CD4-positive, alpha-beta T cell (primary cell): ENCODE measurements around the gene RARS2. TPM values are rescaled to one million over a fixed set of nuclear protein-coding genes. Genes with fewer than 3 reads are reported as not detected.
A peak's percentile ranks its signal among the peaks of the same experiment; 100 is the strongest.

Experiments
- ATAC-seq: fragments of 200-7000 bp; cut with Tn5 transposase; one replicate; pipeline ENCODE4 v1.10.0; 2022; ENCODE audit warnings: mild to moderate bottlenecking; ENCODE audit not compliant: poor library complexity
- CTCF ChIA-PET: fragments of 350-600 bp; sonication (Branson Sonifier 250); formaldehyde crosslinking; loops from one replicate; lab custom pipeline; 2021; ENCODE audit warnings: antibody characterized with exemption, inconsistent platforms; lab: Charles Lee
- POLR2A ChIA-PET: fragments of 350-600 bp; sonication (Branson Sonifier 250); formaldehyde crosslinking; loops from one replicate; lab custom pipeline; 2021; ENCODE audit warnings: antibody characterized with exemption, inconsistent platforms; lab: Charles Lee
- DNase-seq, 14 experiments: peaks; one replicate each; pipeline ENCODE4 v3.0.0-alpha.2; 2013 to 2020; ENCODE audit warnings: mixed read lengths in 2 of 14
- H3K27ac ChIP-seq, 2 donors: one replicate each; pipeline versions ENCODE4 v1.5.1 to v1.7.0; 2013; ENCODE audit warnings: low read length in 2 of 2, low read depth in 1 of 2, mild to moderate bottlenecking in 1 of 2
- H3K27me3 ChIP-seq, 2 experiments: 1 replicate in 1 of 2; 2 replicates in 1 of 2; pipeline versions ENCODE4 v1.6.1 to v1.7.0; 2013; ENCODE audit warnings: low read length in 2 of 2, control low read depth in 1 of 2, mild to moderate bottlenecking in 1 of 2, moderate library complexity in 1 of 2; ENCODE audit not compliant: insufficient read depth in 2 of 2, control insufficient read depth in 1 of 2
- H3K36me3 ChIP-seq: one replicate; pipeline ENCODE4 v1.6.1; 2013; ENCODE audit warnings: low read length, control low read depth; ENCODE audit not compliant: insufficient read depth
- H3K4me1 ChIP-seq: one replicate; pipeline ENCODE4 v1.6.1; 2013; ENCODE audit warnings: low read length, control low read depth; ENCODE audit not compliant: insufficient read depth
- H3K4me3 ChIP-seq: one replicate; pipeline ENCODE4 v1.5.1; 2013; ENCODE audit warnings: mild to moderate bottlenecking, low read length, moderate library complexity
- H3K9me3 ChIP-seq, 2 experiments: 1 replicate in 1 of 2; 2 replicates in 1 of 2; pipeline versions ENCODE4 v1.6.1 to v1.7.0; 2013; ENCODE audit warnings: low read length in 2 of 2, mild to moderate bottlenecking in 2 of 2, control low read depth in 1 of 2, moderate library complexity in 1 of 2; ENCODE audit not compliant: control insufficient read depth in 1 of 2, insufficient read depth in 1 of 2
- H3K27ac Mint-ChIP-seq: one replicate; pipeline ENCODE4 v1.8.0; 2020; ENCODE audit warnings: mixed read lengths
- H3K27me3 Mint-ChIP-seq: one replicate; pipeline ENCODE4 v1.8.0; 2021; ENCODE audit warnings: mixed read lengths
- H3K36me3 Mint-ChIP-seq: one replicate; pipeline ENCODE4 v1.8.0; 2021; ENCODE audit warnings: low read depth, mixed read lengths
- H3K4me1 Mint-ChIP-seq: one replicate; pipeline ENCODE4 v1.8.0; 2021; ENCODE audit warnings: low read depth, mixed read lengths
- H3K4me3 Mint-ChIP-seq: one replicate; pipeline ENCODE4 v1.8.0; 2020; ENCODE audit warnings: mild to moderate bottlenecking, mixed read lengths
- H3K9me3 Mint-ChIP-seq: one replicate; pipeline ENCODE4 v1.8.0; 2020; ENCODE audit warnings: mixed read lengths
- CTCF ChIP-seq: fragments of 200-600 bp; IDR thresholded peaks from one replicate; pipeline ENCODE4 v1.8.0; 2022; ENCODE audit warnings: antibody characterized with exemption, mild to moderate bottlenecking
- intact Hi-C, 2 experiments: fragments of 100-400 bp; cut with DNase I in 1 of 2; cut with micrococcal nuclease in 1 of 2; formaldehyde crosslinking; loops; one replicate each; pipeline versions ENCODE4 v1.15.1 to v1.9.0; 2023 to 2025; cut with DNase I, micrococcal nuclease
- total RNA-seq, 174 experiments: library from RNA in 2 of 174; stranded (reverse) in 2 of 174; gene quantifications; one replicate each; pipeline ENCODE4 v1.2.3 and lab custom pipeline; 2021 to 2026

The RARS2 gene
- total RNA-seq, 2 experiments from 2014 or later, result 21.9 to 22.4 TPM

- intact Hi-C loops, result loop anchor here (1.0 to 10.0 kb wide), 5 partner anchors 110 to 196 kb away; partner anchors contain the start of genes SLC35A1 (in 2 of the 2) and AKIRIN2 (in 1 of the 2)
- peaks cover 37% of the 10 kb centered on the region for H3K4me1 ChIP-seq
- Mint-ChIP-seq H3K27me3 (no peaks in the 10 kb centered on the region), H3K36me3 (peaks cover 47% of the 10 kb centered on the region), H3K4me1 (peaks cover 67% of the 10 kb centered on the region), H3K4me3 (peak overlapping the region; percentile 89), H3K9me3 (no peaks in the 10 kb centered on the region), H3K27ac (peak overlapping the region; percentile 87)
- no peak for DNase-seq
- H3K36me3 ChIP-seq, result peaks cover 18% of the 10 kb centered on the region
- POLR2A ChIA-PET, result interaction anchor here (1.3 to 2.2 kb wide), 4 partner anchors 10 to 437 kb away, joined by 3 to 23 read pairs (median 6); partner anchors contain the start of gene AKIRIN2
- ATAC-seq, result no peak
- peak overlapping the region; percentile 68 for H3K4me3 ChIP-seq
- H3K27me3 ChIP-seq, result no peaks in the 10 kb centered on the region
- no peak overlapping the region for H3K27ac ChIP-seq
- TF ChIP-seq CTCF, result no peak
- no peaks in the 10 kb centered on the region for H3K9me3 ChIP-seq
- CTCF ChIA-PET, result no interaction called here
Observed at GRCh38 chr6:87590990-87591389, 1.2 kb upstream of the RARS2 start.

GRCh38 chr6:87590417-87590880 lies 662 bp upstream of the RARS2 start:
- DNase-seq (no peak), ATAC-seq (no peak)
- Histone ChIP-seq H3K27ac (peak overlapping the region; percentile 76 to 80), H3K4me1 (peaks cover 37% of the 10 kb centered on the region), H3K9me3 (no peaks in the 10 kb centered on the region), H3K4me3 (peak overlapping the region; percentile 68), H3K27me3 (no peaks in the 10 kb centered on the region), H3K36me3 (peaks cover 14% of the 10 kb centered on the region)
- Mint-ChIP-seq H3K27me3 (no peaks in the 10 kb centered on the region), H3K4me3 (peak overlapping the region; percentile 89), H3K4me1 (peaks cover 70% of the 10 kb centered on the region), H3K27ac (peak overlapping the region; percentile 87), H3K36me3 (peaks cover 46% of the 10 kb centered on the region), H3K9me3 (no peaks in the 10 kb centered on the region)
- TF ChIP-seq CTCF, result no peak
- ChIA-PET POLR2A (interaction anchor here (1.3 to 2.2 kb wide), 4 partner anchors 9 to 436 kb away, joined by 3 to 23 read pairs (median 15); partner anchors contain the start of gene AKIRIN2), CTCF (interaction anchor here (1.1 kb wide), 1 partner anchor 268 kb away, joined by 3 read pairs; the partner anchor contains the start of gene SMIM8)
- intact Hi-C loops, result loop anchor here (1.0 to 10.0 kb wide), 5 partner anchors 110 to 196 kb away; partner anchors contain the start of genes SLC35A1 (in 2 of the 2) and AKIRIN2 (in 1 of the 2)

- POLR2A ChIA-PET, result interaction anchor here (0.6 to 2.2 kb wide), 16 partner anchors 8 to 1492 kb away, joined by 3 to 23 read pairs (median 4); partner anchors contain the start of genes AKIRIN2, CFAP206, PNRC1 and RNGTT
- H3K4me3 ChIP-seq, result peak overlapping the region; percentile 68
- ATAC-seq (no peak), DNase-seq (no peak)
- H3K27me3 ChIP-seq, result no peaks in the 10 kb centered on the region
- no peaks in the 10 kb centered on the region for H3K9me3 ChIP-seq
- no peaks in the 10 kb centered on the region for H3K9me3 Mint-ChIP-seq
- H3K36me3 ChIP-seq, result peaks cover 12% of the 10 kb centered on the region
- peaks cover 85% of the 10 kb centered on the region for H3K4me1 Mint-ChIP-seq
- CTCF ChIA-PET, result interaction anchor here (1.1 kb wide), 1 partner anchor 266 kb away, joined by 3 read pairs; the partner anchor contains the start of gene SMIM8
- no peak overlapping the region for H3K27ac ChIP-seq
- peaks cover 37% of the 10 kb centered on the region for H3K4me1 ChIP-seq
- intact Hi-C loops, result loop anchor here in 1 of 2 experiments (2.0 to 5.0 kb wide), 3 partner anchors 182 to 437 kb away; partner anchors contain the start of genes CFAP206 and SMIM8
- TF ChIP-seq CTCF, result no peak
- peaks cover 54% of the 10 kb centered on the region for H3K36me3 Mint-ChIP-seq
- H3K4me3 Mint-ChIP-seq, result peak overlapping the region; percentile 89
- peak overlapping the region; percentile 87 for H3K27ac Mint-ChIP-seq
- no peaks in the 10 kb centered on the region for H3K27me3 Mint-ChIP-seq
Observed at GRCh38 chr6:87588756-87589407, 905 bp downstream of the RARS2 start.
